ENCODE results near the gene ZBTB20. TPM values are rescaled to one million over a fixed set of nuclear protein-coding genes. Genes with fewer than 3 reads are reported as not detected.

ZBTB20 gene
- total and polyA plus RNA-seq, 4 donors: 0.88 to 83.2 (median 20.4) TPM

DNA sequence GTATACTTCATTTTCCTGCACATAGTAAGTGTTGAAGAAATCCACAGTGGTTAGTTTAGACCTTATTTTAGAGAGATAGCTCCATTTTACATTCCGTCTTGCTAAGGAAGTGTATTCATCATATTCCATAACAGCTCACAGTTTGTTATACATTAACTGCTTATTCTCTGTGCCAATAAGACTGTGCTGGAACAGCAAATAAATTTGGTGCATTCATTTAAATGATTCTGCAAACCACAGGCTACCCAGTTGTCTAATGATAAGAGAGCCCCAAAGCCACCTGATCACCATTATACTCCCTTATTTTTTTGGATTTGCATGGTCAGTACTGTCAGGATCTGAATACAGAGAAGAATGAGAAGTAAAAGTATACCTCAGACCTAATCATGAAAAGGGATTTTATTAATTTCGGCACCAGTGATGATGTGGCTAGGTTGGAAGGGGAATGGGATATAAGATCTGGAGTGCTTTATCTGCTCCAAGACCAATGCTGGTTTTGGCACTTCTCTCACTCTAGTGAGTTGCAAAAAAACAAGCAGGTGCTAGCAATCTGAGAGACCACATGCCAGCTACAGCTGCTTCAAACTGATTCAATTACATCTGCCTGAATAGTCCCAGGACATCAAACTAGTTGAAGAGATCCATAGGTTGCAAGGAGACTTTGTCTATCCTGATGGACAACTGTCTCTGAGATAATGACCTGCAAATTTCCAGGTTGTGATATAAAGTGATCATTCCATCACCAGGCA is 254.8 kb downstream of the ZBTB20 start:
- H3K9me3 ChIP-seq (ENCODE audit: control insufficient read depth in 4 of 4, low read length in 3 of 4): no peaks in the 10 kb centered on the region
- peak overlapping the region; percentile 48 to 66 for H3K27ac ChIP-seq (ENCODE audit: low read depth in 1 of 2, low read length in 2 of 2)
- H3K4me3 ChIP-seq (ENCODE audit: low read depth in 1 of 3, low read length in 3 of 3): no peak overlapping the region
- no peaks in the 10 kb centered on the region for H3K36me3 ChIP-seq (ENCODE audit: control insufficient read depth in 4 of 4, insufficient read depth in 3 of 4, low read depth in 1 of 4, low read length in 3 of 4)
- peak; percentile 8 for TF ChIP-seq TAF1 (conservative IDR thresholded peaks at IDR 0.05)
- no peak for TF ChIP-seq JUND (IDR thresholded peaks at IDR 0.05)
- TF ChIP-seq, protein P1, sequence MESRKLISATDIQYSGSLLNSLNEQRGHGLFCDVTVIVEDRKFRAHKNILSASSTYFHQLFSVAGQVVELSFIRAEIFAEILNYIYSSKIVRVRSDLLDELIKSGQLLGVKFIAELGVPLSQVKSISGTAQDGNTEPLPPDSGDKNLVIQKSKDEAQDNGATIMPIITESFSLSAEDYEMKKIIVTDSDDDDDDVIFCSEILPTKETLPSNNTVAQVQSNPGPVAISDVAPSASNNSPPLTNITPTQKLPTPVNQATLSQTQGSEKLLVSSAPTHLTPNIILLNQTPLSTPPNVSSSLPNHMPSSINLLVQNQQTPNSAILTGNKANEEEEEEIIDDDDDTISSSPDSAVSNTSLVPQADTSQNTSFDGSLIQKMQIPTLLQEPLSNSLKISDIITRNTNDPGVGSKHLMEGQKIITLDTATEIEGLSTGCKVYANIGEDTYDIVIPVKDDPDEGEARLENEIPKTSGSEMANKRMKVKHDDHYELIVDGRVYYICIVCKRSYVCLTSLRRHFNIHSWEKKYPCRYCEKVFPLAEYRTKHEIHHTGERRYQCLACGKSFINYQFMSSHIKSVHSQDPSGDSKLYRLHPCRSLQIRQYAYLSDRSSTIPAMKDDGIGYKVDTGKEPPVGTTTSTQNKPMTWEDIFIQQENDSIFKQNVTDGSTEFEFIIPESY (IDR thresholded peaks at IDR 0.05): no peak
- TF ChIP-seq, protein P2, sequence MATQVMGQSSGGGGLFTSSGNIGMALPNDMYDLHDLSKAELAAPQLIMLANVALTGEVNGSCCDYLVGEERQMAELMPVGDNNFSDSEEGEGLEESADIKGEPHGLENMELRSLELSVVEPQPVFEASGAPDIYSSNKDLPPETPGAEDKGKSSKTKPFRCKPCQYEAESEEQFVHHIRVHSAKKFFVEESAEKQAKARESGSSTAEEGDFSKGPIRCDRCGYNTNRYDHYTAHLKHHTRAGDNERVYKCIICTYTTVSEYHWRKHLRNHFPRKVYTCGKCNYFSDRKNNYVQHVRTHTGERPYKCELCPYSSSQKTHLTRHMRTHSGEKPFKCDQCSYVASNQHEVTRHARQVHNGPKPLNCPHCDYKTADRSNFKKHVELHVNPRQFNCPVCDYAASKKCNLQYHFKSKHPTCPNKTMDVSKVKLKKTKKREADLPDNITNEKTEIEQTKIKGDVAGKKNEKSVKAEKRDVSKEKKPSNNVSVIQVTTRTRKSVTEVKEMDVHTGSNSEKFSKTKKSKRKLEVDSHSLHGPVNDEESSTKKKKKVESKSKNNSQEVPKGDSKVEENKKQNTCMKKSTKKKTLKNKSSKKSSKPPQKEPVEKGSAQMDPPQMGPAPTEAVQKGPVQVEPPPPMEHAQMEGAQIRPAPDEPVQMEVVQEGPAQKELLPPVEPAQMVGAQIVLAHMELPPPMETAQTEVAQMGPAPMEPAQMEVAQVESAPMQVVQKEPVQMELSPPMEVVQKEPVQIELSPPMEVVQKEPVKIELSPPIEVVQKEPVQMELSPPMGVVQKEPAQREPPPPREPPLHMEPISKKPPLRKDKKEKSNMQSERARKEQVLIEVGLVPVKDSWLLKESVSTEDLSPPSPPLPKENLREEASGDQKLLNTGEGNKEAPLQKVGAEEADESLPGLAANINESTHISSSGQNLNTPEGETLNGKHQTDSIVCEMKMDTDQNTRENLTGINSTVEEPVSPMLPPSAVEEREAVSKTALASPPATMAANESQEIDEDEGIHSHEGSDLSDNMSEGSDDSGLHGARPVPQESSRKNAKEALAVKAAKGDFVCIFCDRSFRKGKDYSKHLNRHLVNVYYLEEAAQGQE (IDR thresholded peaks at IDR 0.05): peak; percentile 14
- no peak for TF ChIP-seq FOXA1 (IDR thresholded peaks at IDR 0.05)
- no peaks in the 10 kb centered on the region for H3K27me3 ChIP-seq (ENCODE audit: control insufficient read depth in 4 of 4, insufficient read depth in 4 of 4, low read length in 3 of 4)
- 53% methylated on average over 2 of the region's 2 CpGs for WGBS
- DNase-seq (ENCODE audit: low spot score): no peak
- peaks cover 7 to 46% (median 28%) of the 10 kb centered on the region in 4 donors for H3K4me1 ChIP-seq (ENCODE audit: control insufficient read depth in 4 of 4, insufficient read depth in 4 of 4, low read length in 3 of 4)
- H3K9ac ChIP-seq (ENCODE audit: low read depth in 1 of 2, low read length in 2 of 2): no peak overlapping the region

DNA sequence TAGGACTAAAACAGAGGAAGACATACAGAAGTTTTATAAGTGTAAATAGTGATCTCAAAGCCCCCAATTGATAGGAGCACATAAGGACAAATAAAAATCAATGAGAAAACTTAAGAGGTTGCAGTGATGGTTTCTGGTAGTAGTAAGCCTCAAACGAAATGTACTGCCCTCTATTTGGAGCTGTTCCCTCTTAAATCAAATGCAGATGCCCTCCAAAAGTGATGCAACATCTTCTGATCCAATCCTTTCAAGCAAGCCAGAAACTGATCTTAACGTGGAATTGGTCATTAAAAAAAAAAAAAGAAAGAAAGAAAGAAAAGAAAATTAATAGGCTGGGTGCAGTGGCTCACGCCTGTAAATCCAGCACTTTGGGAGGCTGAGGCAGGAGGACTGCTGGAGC is 259.3 kb downstream of the ZBTB20 start:
- Histone ChIP-seq H3K9ac (ENCODE audit: low read depth in 1 of 2, low read length in 2 of 2) (no peak overlapping the region), H3K9me3 (ENCODE audit: control insufficient read depth in 4 of 4, low read length in 3 of 4) (no peaks in the 10 kb centered on the region), H3K27ac (ENCODE audit: low read depth in 1 of 2, low read length in 2 of 2) (no peak overlapping the region), H3K4me1 (ENCODE audit: control insufficient read depth in 4 of 4, insufficient read depth in 4 of 4, low read length in 3 of 4) (peaks cover 10 to 38% (median 15%) of the 10 kb centered on the region in 4 donors), H3K36me3 (ENCODE audit: control insufficient read depth in 4 of 4, insufficient read depth in 3 of 4, low read depth in 1 of 4, low read length in 3 of 4) (no peaks in the 10 kb centered on the region), H3K4me3 (ENCODE audit: low read depth in 1 of 3, low read length in 3 of 3) (no peak overlapping the region), H3K27me3 (ENCODE audit: control insufficient read depth in 4 of 4, insufficient read depth in 4 of 4, low read length in 3 of 4) (no peaks in the 10 kb centered on the region)
- no peak for TF ChIP-seq NR2F2 (IDR thresholded peaks at IDR 0.05)
- TF ChIP-seq, protein P3, sequence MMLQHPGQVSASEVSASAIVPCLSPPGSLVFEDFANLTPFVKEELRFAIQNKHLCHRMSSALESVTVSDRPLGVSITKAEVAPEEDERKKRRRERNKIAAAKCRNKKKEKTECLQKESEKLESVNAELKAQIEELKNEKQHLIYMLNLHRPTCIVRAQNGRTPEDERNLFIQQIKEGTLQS (IDR thresholded peaks at IDR 0.05): peak; percentile 32
- 61% methylated on average over 3 of the region's 3 CpGs for WGBS
- no peak for DNase-seq (ENCODE audit: low spot score)

DNA sequence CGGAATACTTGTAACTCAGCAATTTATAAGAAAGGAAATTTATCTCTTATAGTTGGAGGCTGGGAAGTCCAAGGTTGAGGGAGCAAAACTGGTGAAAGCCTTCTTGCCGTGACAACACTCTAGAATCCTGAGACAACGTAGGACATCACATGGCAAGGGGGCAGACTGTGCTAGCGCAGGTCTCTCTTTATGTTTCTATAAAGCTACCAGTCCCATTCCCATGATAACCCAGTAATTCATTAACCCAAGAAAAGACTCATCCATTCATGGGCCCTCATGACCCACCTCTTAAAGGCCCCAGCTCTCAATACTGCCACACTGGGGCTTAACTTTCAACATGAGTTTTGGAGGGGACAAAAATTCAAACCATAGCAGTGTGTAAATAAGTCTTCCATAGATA is 260.2 kb downstream of the ZBTB20 start:
- WGBS: 91% methylated on average over 4 of the region's 4 CpGs
- TF ChIP-seq, protein P4, sequence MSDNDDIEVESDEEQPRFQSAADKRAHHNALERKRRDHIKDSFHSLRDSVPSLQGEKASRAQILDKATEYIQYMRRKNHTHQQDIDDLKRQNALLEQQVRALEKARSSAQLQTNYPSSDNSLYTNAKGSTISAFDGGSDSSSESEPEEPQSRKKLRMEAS (IDR thresholded peaks at IDR 0.05): no peak
- no peak for TF ChIP-seq TAF1 (conservative IDR thresholded peaks at IDR 0.05)
- DNase-seq (ENCODE audit: low spot score): no peak

More for the DNA sequence above, 260.2 kb downstream of the ZBTB20 start:
- H3K36me3 ChIP-seq (ENCODE audit: control insufficient read depth in 4 of 4, insufficient read depth in 3 of 4, low read depth in 1 of 4, low read length in 3 of 4): no peaks in the 10 kb centered on the region
- no peak overlapping the region for H3K9ac ChIP-seq (ENCODE audit: low read depth in 1 of 2, low read length in 2 of 2)
- no peaks in the 10 kb centered on the region for H3K9me3 ChIP-seq (ENCODE audit: control insufficient read depth in 4 of 4, low read length in 3 of 4)
- H3K27me3 ChIP-seq (ENCODE audit: control insufficient read depth in 4 of 4, insufficient read depth in 4 of 4, low read length in 3 of 4): no peaks in the 10 kb centered on the region
- no peak overlapping the region for H3K4me3 ChIP-seq (ENCODE audit: low read depth in 1 of 3, low read length in 3 of 3)
- H3K27ac ChIP-seq (ENCODE audit: low read depth in 1 of 2, low read length in 2 of 2): no peak overlapping the region
- peaks cover 2 to 29% (median 11%) of the 10 kb centered on the region in 4 donors for H3K4me1 ChIP-seq (ENCODE audit: control insufficient read depth in 4 of 4, insufficient read depth in 4 of 4, low read length in 3 of 4)

Measured in liver (tissue), 9 donors.